ENCODE data around the gene RPS6KA4.

RPS6KA4 gene

DNA sequence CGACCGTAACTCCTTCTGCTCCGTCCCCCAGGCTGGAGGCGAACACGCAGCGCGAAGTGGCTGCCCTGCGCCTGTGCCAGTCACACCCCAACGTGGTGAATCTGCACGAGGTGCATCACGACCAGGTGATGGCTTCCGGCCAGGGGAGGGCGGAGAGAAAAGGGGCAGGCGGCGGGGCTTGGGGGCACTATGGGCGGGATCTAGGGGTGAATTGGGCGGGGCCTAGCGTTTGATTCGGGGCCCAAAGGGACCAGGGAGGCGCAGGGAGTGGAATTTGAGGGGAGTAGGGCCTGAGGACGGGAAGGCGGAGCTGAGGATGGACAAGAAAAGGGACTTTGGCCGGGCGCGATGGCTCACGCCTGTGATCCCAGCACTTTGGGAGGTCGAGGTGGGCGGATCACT lies 9.7 kb downstream of the RPS6KA4 start:
- Histone ChIP-seq H3K36me3 (ENCODE audit: control insufficient read depth, insufficient read depth, low read length) (peaks cover 4% of the 10 kb centered on the region), H3K27ac (ENCODE audit: low read length) (no peak overlapping the region), H3K4me3 (ENCODE audit: low read length) (no peak overlapping the region), H3K9me3 (ENCODE audit: control insufficient read depth, insufficient read depth, low read length) (no peaks in the 10 kb centered on the region), H3K27me3 (ENCODE audit: control insufficient read depth, insufficient read depth, low read length) (no peaks in the 10 kb centered on the region), H3K4me1 (ENCODE audit: control insufficient read depth, insufficient read depth, low read length) (0 out of 2 replicates have a peak, but pooled peaks cover 2% of the 10 kb centered on the region)
- no peak for DNase-seq (ENCODE audit: low read depth, low spot score)
- WGBS (ENCODE audit: insufficient coverage, insufficient read length) = no CpG with 5 or more reads among the region's 28 CpGs

DNA sequence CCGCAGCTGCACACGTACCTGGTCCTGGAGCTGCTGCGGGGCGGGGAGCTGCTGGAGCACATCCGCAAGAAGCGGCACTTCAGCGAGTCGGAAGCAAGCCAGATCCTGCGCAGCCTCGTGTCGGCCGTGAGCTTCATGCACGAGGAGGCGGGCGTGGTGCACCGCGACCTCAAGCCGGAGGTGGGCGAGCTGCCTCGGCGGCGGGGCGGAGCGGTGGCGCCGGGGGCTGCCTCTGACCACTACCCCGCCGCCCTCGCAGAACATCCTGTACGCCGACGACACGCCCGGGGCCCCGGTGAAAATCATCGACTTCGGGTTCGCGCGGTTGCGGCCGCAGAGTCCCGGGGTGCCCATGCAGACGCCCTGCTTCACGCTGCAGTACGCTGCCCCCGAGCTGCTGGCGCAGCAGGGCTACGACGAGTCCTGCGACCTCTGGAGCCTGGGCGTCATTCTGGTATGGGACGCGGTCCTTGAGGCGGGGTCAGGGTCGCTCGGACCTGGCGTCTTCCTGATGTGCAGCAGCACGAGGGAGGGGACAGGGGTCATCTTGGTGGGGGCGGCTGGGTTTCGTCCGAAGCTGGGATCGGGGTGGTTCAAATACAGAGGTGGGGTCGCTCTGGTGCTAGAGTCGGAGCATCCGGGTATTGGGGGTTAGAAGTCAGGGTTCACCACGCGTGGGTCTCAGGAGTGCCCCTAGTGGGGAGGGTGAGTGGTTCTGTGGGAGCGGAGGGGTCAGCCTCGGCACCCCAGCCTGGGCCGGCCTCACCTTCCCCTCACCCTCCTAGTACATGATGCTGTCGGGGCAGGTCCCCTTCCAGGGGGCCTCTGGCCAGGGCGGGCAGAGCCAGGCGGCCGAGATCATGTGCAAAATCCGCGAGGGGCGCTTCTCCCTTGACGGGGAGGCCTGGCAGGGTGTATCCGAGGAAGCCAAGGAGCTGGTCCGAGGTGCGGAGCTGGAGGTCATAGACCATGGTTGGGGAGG lies 10.8 kb downstream of the RPS6KA4 start:
- H3K36me3 ChIP-seq (ENCODE audit: control insufficient read depth, insufficient read depth, low read length) = peaks cover 4% of the 10 kb centered on the region
- H3K27me3 ChIP-seq (ENCODE audit: control insufficient read depth, insufficient read depth, low read length) = no peaks in the 10 kb centered on the region
- H3K4me3 ChIP-seq (ENCODE audit: low read length) = no peak overlapping the region
- DNase-seq (ENCODE audit: low read depth, low spot score) = no peak
- 0 out of 2 replicates have a peak, but pooled peaks cover 2% of the 10 kb centered on the region for H3K4me1 ChIP-seq (ENCODE audit: control insufficient read depth, insufficient read depth, low read length)
- H3K27ac ChIP-seq (ENCODE audit: low read length) = no peak overlapping the region
- no CpG with 5 or more reads among the region's 82 CpGs for WGBS (ENCODE audit: insufficient coverage, insufficient read length)
- no peaks in the 10 kb centered on the region for H3K9me3 ChIP-seq (ENCODE audit: control insufficient read depth, insufficient read depth, low read length)

DNA sequence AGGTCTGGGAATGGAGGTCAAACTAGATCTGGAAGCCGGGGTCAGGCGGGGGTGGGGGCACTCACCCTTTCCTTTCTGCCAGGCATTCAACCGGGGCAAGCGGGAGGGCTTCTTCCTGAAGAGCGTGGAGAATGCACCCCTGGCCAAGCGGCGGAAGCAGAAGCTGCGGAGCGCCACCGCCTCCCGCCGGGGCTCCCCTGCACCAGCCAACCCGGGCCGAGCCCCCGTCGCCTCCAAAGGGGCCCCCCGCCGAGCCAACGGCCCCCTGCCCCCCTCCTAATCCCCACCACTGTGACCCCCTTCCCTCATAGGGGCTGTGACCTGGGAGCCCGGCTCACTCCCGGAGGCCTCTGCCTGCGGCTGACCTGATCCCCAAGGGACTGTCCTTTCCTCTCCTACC lies 12.2 kb downstream of the RPS6KA4 start:
- 0 out of 2 replicates have a peak, but pooled peaks cover 2% of the 10 kb centered on the region for H3K4me1 ChIP-seq (ENCODE audit: control insufficient read depth, insufficient read depth, low read length)

DNA sequence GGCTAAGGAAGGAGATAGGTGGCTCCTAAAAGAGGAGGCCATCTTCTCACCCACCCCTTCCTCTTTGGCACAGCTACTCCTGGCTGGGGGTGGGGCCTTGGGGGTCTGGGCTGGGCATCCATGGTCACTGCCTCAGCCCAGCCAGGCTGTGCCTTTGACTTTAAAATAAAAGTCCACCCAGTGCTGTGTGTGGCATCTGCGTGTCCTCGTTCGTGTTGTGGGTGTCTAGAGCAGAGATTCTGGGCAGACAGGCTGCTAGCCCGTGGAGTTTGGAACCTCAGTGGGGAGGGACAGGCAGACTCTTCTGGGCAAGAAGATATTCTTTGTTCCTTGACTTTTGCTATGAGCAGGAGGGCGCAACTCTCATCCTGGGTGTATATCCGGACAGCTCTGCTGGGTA lies 13.1 kb downstream of the RPS6KA4 start:
- no CpG with 5 or more reads among the region's 6 CpGs for WGBS (ENCODE audit: insufficient coverage, insufficient read length)
- Histone ChIP-seq H3K27ac (ENCODE audit: low read length) (no peak overlapping the region), H3K4me1 (ENCODE audit: control insufficient read depth, insufficient read depth, low read length) (0 out of 2 replicates have a peak, but pooled peaks cover 2% of the 10 kb centered on the region), H3K27me3 (ENCODE audit: control insufficient read depth, insufficient read depth, low read length) (no peaks in the 10 kb centered on the region), H3K4me3 (ENCODE audit: low read length) (no peak overlapping the region), H3K9me3 (ENCODE audit: control insufficient read depth, insufficient read depth, low read length) (no peaks in the 10 kb centered on the region), H3K36me3 (ENCODE audit: control insufficient read depth, insufficient read depth, low read length) (no peaks in the 10 kb centered on the region; the same call in 1 of the 2 replicates)
- DNase-seq (ENCODE audit: low read depth, low spot score) = no peak

More for the DNA sequence above, 12.2 kb downstream of the RPS6KA4 start:
- WGBS (ENCODE audit: insufficient coverage, insufficient read length) = no CpG with 5 or more reads among the region's 22 CpGs
- no peak for DNase-seq (ENCODE audit: low read depth, low spot score)
- Histone ChIP-seq H3K9me3 (ENCODE audit: control insufficient read depth, insufficient read depth, low read length) (no peaks in the 10 kb centered on the region), H3K4me3 (ENCODE audit: low read length) (no peak overlapping the region), H3K27me3 (ENCODE audit: control insufficient read depth, insufficient read depth, low read length) (no peaks in the 10 kb centered on the region), H3K36me3 (ENCODE audit: control insufficient read depth, insufficient read depth, low read length) (no peaks in the 10 kb centered on the region; the same call in 1 of the 2 replicates), H3K27ac (ENCODE audit: low read length) (no peak overlapping the region)

DNA sequence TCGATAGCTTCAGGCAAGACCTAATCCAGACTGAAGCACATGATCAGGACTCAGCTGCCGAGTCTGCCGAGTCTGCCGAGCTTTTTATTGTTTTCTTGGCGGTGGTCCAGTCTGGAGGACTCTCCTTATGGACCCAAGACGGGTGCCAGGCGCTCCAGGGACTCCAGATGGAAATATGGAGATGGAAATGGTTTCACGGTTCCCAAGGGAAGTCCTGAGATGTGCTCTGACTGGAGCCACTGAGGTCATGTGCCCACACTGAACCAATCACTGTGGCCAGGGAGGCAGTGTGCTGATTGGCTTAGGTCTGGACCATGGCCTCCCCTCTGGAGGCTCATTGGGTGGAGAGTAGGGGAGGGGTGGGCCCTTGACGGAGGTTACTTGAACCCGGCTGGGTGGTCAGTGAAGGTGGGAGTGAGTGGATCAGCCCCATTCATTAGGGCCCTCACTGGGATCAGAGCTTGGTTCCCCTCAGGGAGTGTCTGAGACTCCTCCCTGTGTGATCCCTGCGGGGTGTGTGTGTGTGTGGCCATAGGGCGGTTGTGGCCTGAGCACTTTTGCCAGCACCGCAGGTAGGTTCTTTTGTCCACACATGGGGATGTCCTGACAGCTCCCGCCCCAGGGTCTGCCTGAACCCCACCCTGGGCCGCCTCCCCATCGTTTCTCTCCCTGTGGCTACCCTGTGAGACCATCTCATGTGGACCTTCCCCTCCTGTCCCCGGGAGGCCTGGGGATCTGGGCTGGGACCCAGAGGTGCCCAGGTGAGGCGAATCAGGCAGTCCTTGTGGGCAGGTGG lies 14.0 kb downstream of the RPS6KA4 start:
- Histone ChIP-seq H3K27ac (ENCODE audit: low read length) (no peak overlapping the region), H3K36me3 (ENCODE audit: control insufficient read depth, insufficient read depth, low read length) (no peaks in the 10 kb centered on the region; the same call in 1 of the 2 replicates), H3K4me1 (ENCODE audit: control insufficient read depth, insufficient read depth, low read length) (0 out of 2 replicates have a peak, but pooled peaks cover 2% of the 10 kb centered on the region), H3K9me3 (ENCODE audit: control insufficient read depth, insufficient read depth, low read length) (no peaks in the 10 kb centered on the region), H3K4me3 (ENCODE audit: low read length) (no peak overlapping the region), H3K27me3 (ENCODE audit: control insufficient read depth, insufficient read depth, low read length) (no peaks in the 10 kb centered on the region)
- no CpG with 5 or more reads among the region's 18 CpGs for WGBS (ENCODE audit: insufficient coverage, insufficient read length)
- no peak for DNase-seq (ENCODE audit: low read depth, low spot score)

DNA sequence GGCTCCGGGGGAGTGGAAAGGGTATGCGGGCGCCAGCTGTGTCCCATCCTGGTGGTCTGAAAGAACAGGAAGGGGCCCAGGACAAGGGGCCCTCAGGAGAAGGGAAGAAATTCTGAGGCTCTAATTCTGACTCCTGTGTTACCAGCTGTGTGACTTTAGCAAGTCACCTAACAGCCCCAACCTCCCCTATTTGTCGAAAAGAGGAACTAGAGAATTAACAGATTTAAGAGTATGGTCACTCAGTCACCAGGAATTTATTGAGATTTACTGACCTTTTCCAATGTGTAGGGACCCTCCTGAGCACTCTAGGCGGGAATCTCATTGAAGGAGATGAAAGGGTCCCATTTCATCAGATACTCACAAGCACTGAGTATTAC lies 14.6 kb downstream of the RPS6KA4 start:
- H3K4me3 ChIP-seq (ENCODE audit: low read length) = no peak overlapping the region
- DNase-seq (ENCODE audit: low read depth, low spot score) = no peak
- no peak overlapping the region for H3K27ac ChIP-seq (ENCODE audit: low read length)
- H3K9me3 ChIP-seq (ENCODE audit: control insufficient read depth, insufficient read depth, low read length) = no peaks in the 10 kb centered on the region
- no CpG with 5 or more reads among the region's 5 CpGs for WGBS (ENCODE audit: insufficient coverage, insufficient read length)
- H3K36me3 ChIP-seq (ENCODE audit: control insufficient read depth, insufficient read depth, low read length) = no peaks in the 10 kb centered on the region; the same call in 1 of the 2 replicates
- 0 out of 2 replicates have a peak, but pooled peaks cover 2% of the 10 kb centered on the region for H3K4me1 ChIP-seq (ENCODE audit: control insufficient read depth, insufficient read depth, low read length)
- H3K27me3 ChIP-seq (ENCODE audit: control insufficient read depth, insufficient read depth, low read length) = no peaks in the 10 kb centered on the region

DNA sequence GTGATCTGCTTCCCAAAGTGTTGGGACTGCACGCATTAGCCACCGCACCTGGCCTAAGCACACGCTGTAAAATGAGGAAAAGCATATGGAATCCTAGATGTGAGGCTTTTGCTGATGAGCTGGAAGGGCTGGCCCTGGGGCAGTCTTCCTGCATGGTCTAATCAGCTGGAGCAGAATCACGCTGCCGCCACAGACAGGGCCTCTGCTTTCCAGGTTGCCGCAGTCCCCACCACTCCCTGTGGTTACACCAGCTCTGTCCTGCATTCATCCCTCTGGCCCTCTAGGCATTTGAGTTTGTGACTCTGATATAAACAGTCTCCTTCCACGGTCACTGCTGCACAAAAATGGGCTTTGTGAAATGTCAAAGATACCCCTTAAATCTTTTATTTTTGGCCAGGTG lies 17.1 kb downstream of the RPS6KA4 start:
- no peaks in the 10 kb centered on the region for H3K36me3 ChIP-seq (ENCODE audit: control insufficient read depth, insufficient read depth, low read length)
- no peak overlapping the region for H3K27ac ChIP-seq (ENCODE audit: low read length)
- no peak for DNase-seq (ENCODE audit: low read depth, low spot score)
- H3K27me3 ChIP-seq (ENCODE audit: control insufficient read depth, insufficient read depth, low read length) = no peaks in the 10 kb centered on the region
- H3K9me3 ChIP-seq (ENCODE audit: control insufficient read depth, insufficient read depth, low read length) = no peaks in the 10 kb centered on the region
- H3K4me3 ChIP-seq (ENCODE audit: low read length) = no peak overlapping the region
- no CpG with 5 or more reads among the region's 7 CpGs for WGBS (ENCODE audit: insufficient coverage, insufficient read length)
- H3K4me1 ChIP-seq (ENCODE audit: control insufficient read depth, insufficient read depth, low read length) = 0 out of 2 replicates have a peak, but pooled peaks cover 2% of the 10 kb centered on the region

DNA sequence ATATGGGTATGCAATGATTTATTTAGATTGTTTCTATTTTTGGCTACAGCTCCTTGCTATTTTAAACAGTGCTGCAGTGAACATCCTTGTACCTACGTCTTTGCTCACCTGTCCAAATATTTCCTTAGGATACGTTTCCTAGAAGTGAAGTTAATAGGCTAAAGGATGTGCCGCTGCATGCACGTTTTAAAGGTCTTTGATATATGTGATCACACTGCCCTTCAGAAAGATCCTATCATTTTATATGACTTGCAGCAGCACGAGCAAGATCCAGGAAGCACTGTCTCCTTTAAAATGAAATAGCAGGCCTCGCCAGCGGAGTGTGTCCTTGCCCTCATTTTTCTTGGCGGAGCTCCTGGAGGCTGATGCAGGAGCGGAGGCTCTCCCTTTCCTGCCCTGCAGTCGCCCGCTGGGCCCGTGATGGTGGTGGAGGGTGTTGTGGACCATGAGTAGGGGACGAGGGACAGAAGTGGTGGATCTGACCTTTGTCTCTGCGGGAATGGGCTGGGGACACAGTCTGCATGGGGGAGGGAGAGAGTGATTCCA lies 19.4 kb downstream of the RPS6KA4 start:
- Histone ChIP-seq H3K4me3 (ENCODE audit: low read length) (no peak overlapping the region), H3K27me3 (ENCODE audit: control insufficient read depth, insufficient read depth, low read length) (no peaks in the 10 kb centered on the region), H3K9me3 (ENCODE audit: control insufficient read depth, insufficient read depth, low read length) (no peaks in the 10 kb centered on the region), H3K4me1 (ENCODE audit: control insufficient read depth, insufficient read depth, low read length) (0 out of 2 replicates have a peak, but pooled peaks cover under 1% of the 10 kb centered on the region), H3K27ac (ENCODE audit: low read length) (no peak overlapping the region), H3K36me3 (ENCODE audit: control insufficient read depth, insufficient read depth, low read length) (no peaks in the 10 kb centered on the region)
- no CpG with 5 or more reads among the region's 14 CpGs for WGBS (ENCODE audit: insufficient coverage, insufficient read length)
- DNase-seq (ENCODE audit: low read depth, low spot score) = no peak

DNA sequence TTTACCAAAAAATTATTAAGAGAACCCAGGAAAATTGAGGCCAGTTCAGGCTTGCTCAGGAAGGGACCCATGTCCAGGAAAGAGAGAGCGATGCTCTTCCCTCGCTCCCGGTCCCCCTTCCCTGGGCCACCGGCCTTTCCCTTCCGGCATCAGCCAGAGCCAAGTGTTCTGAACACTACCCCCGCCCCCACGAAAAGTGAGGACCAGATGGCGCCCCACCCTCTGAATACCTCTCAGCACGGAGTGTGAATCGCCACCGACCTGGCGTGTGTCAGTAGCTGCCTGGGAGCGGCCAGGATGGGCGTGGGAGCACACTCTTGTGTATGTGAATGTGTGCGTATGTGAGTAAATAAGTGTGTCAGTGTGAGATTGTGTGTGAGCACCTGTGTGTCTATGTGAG lies 20.2 kb downstream of the RPS6KA4 start:
- Histone ChIP-seq H3K36me3 (ENCODE audit: control insufficient read depth, insufficient read depth, low read length) (no peaks in the 10 kb centered on the region), H3K4me3 (ENCODE audit: low read length) (no peak overlapping the region), H3K27me3 (ENCODE audit: control insufficient read depth, insufficient read depth, low read length) (no peaks in the 10 kb centered on the region), H3K9me3 (ENCODE audit: control insufficient read depth, insufficient read depth, low read length) (no peaks in the 10 kb centered on the region), H3K27ac (ENCODE audit: low read length) (no peak overlapping the region), H3K4me1 (ENCODE audit: control insufficient read depth, insufficient read depth, low read length) (no peaks in the 10 kb centered on the region)
- no peak for DNase-seq (ENCODE audit: low read depth, low spot score)
- WGBS (ENCODE audit: insufficient coverage, insufficient read length) = no CpG with 5 or more reads among the region's 15 CpGs
